GM19397 (cell line): Measurements from ENCODE around the gene C11orf58.
A peak's percentile ranks its signal among the peaks of the same experiment; 100 is the strongest.

Source experiments
- ATAC-seq: cut with Tn5 transposase; IDR thresholded peaks from one replicate; pipeline ENCODE4 v1.9.1; 2021; ENCODE audit warnings: mild to moderate bottlenecking, moderate library complexity; ENCODE audit not compliant: unreplicated experiment

C11orf58 gene

GRCh38 chr11:16738193-16738946 lies at the start of gene C11orf58:
TSS of gene C11orf58 (plus strand) at chr11:16738647. CDS start at chr11:16738779, 132 bp downstream.
- peak; percentile 98 for ATAC-seq

GRCh38 chr11:16690086-16690485 lies 48.4 kb upstream of the C11orf58 start:
- no peak for ATAC-seq

- no peak for ATAC-seq
These were observed 34.7 kb upstream of the C11orf58 start for GRCh38 chr11:16703795-16704194.

GRCh38 chr11:16713594-16713993 lies 24.9 kb upstream of the C11orf58 start:
- ATAC-seq: no peak

GRCh38 chr11:16722581-16723344 lies 15.7 kb upstream of the C11orf58 start:
- ATAC-seq: no peak

- ATAC-seq: no peak
These were observed 10.6 kb upstream of the C11orf58 start for GRCh38 chr11:16727806-16728205.

- ATAC-seq: peak; percentile 7
These were observed 642 bp upstream of the C11orf58 start for GRCh38 chr11:16737818-16738192.

GRCh38 chr11:16738947-16739815 lies 734 bp downstream of the C11orf58 start:
- ATAC-seq: peak; percentile 3

GRCh38 chr11:16741473-16741872 lies 3.0 kb downstream of the C11orf58 start:
- no peak for ATAC-seq

GRCh38 chr11:16743478-16743877 lies 5.0 kb downstream of the C11orf58 start:
- no peak for ATAC-seq

- no peak for ATAC-seq
These were observed 5.8 kb downstream of the C11orf58 start for GRCh38 chr11:16744128-16744725.

GRCh38 chr11:16745950-16746605 lies 7.6 kb downstream of the C11orf58 start:
- no peak for ATAC-seq

- no peak for ATAC-seq
These were observed 10.6 kb downstream of the C11orf58 start for GRCh38 chr11:16749092-16749491.

GRCh38 chr11:16749666-16750065 lies 11.2 kb downstream of the C11orf58 start:
- no peak for ATAC-seq

GRCh38 chr11:16750417-16750816 lies 12.0 kb downstream of the C11orf58 start:
- no peak for ATAC-seq

GRCh38 chr11:16758382-16759024 lies 20.1 kb downstream of the C11orf58 start:
- no peak for ATAC-seq

GRCh38 chr11:16759857-16760508 lies 21.5 kb downstream of the C11orf58 start:
- no peak for ATAC-seq

- no peak for ATAC-seq
These were observed 25.3 kb downstream of the C11orf58 start for GRCh38 chr11:16763746-16764145.

GRCh38 chr11:16764888-16765287 lies 26.4 kb downstream of the C11orf58 start:
- no peak for ATAC-seq
